Natural killer cell treated with Interleukin-12 subunit alpha and Interleukin-12 subunit beta and Interleukin-15 and Interleukin-18, amount 100 ng/mL, for 72 hours (primary cell): ENCODE measurements around the gene RELL2. TPM values are rescaled to one million over a fixed set of nuclear protein-coding genes. Genes with fewer than 3 reads are reported as not detected.

Experiments used
- ATAC-seq, 2 donors: fragments of 150-1000 bp; cut with Tn5 transposase in 1 of 2; sonication (Bioruptor Pico), chemical (Tn5 transposase) in 1 of 2; 2 replicates each; pipeline ENCODE4 v1.10.0; 2021
- DNase-seq: peaks from one replicate; pipeline ENCODE4 v3.0.0; 2022; ENCODE audit warnings: low spot score
- H3K27ac Mint-ChIP-seq, 2 donors: 1 replicate in 1 of 2; 2 replicates in 1 of 2; pipeline ENCODE4 v1.8.0; 2022; ENCODE audit warnings: mixed read lengths in 2 of 2, mild to moderate bottlenecking in 1 of 2, moderate library complexity in 1 of 2
- H3K27me3 Mint-ChIP-seq, 2 donors: 1 replicate in 1 of 2; 2 replicates in 1 of 2; pipeline ENCODE4 v1.8.0; 2022; ENCODE audit warnings: mixed read lengths in 2 of 2
- H3K36me3 Mint-ChIP-seq: one replicate; pipeline ENCODE4 v1.8.0; 2022; ENCODE audit warnings: mixed read lengths
- H3K4me1 Mint-ChIP-seq, 2 donors: 1 replicate in 1 of 2; 2 replicates in 1 of 2; pipeline ENCODE4 v1.8.0; 2022; ENCODE audit warnings: low read depth in 2 of 2, mixed read lengths in 2 of 2, mild to moderate bottlenecking in 1 of 2
- H3K4me3 Mint-ChIP-seq: one replicate; pipeline ENCODE4 v1.8.0; 2022; ENCODE audit warnings: mixed read lengths
- H3K9me3 Mint-ChIP-seq: 2 replicates; pipeline ENCODE4 v1.8.0; 2022; ENCODE audit warnings: mixed read lengths
- total RNA-seq, 2 donors: library from RNA; stranded (reverse); gene quantifications; one replicate each; pipeline ENCODE4 v1.2.3, GENCODE V29; 2022

RELL2 gene
- total RNA-seq, 2 donors from 2014 or later = 8.1 to 39.3 TPM

GRCh38 chr5:141683596-141684141 is 46.9 kb downstream of the RELL2 start:
- Mint-ChIP-seq H3K27ac (peak overlapping the region; percentile 62 to 95), H3K27me3 (no peaks in the 10 kb centered on the region), H3K4me1 (peaks cover 27 to 36% of the 10 kb centered on the region in 2 donors), H3K4me3 (peak overlapping the region; percentile 91), H3K36me3 (no peaks in the 10 kb centered on the region), H3K9me3 (no peaks in the 10 kb centered on the region)
- DNase-seq (peak; percentile 20), ATAC-seq (no peak)

GRCh38 chr5:141685591-141685990 is 48.8 kb downstream of the RELL2 start:
- DNase-seq = no peak
- no peaks in the 10 kb centered on the region for H3K36me3 Mint-ChIP-seq
- no peak for ATAC-seq
- peaks cover 27 to 34% of the 10 kb centered on the region in 2 donors for H3K4me1 Mint-ChIP-seq
- H3K27ac Mint-ChIP-seq = no peak overlapping the region
- no peak overlapping the region for H3K4me3 Mint-ChIP-seq
- H3K27me3 Mint-ChIP-seq = no peaks in the 10 kb centered on the region
- no peaks in the 10 kb centered on the region for H3K9me3 Mint-ChIP-seq

GRCh38 chr5:141686648-141687416 is 50.0 kb downstream of the RELL2 start:
- ATAC-seq (no peak), DNase-seq (peak; percentile 44)
- H3K4me3 Mint-ChIP-seq = no peak overlapping the region
- H3K36me3 Mint-ChIP-seq = no peaks in the 10 kb centered on the region
- H3K27ac Mint-ChIP-seq = peak overlapping the region in 1 of 2 donors; percentile 6
- peaks cover 18 to 27% of the 10 kb centered on the region in 2 donors for H3K4me1 Mint-ChIP-seq
- H3K27me3 Mint-ChIP-seq = no peaks in the 10 kb centered on the region
- H3K9me3 Mint-ChIP-seq = no peaks in the 10 kb centered on the region

Other genes with a start within 250 kb of the RELL2 start
- under 1 TPM; 0.29 to 0.39 TPM for gene PCDHGB4, start 249.3 kb upstream of the RELL2 start, total RNA-seq
- under 1 TPM; 0.19 to 0.20 TPM for gene PCDHGA8, start 244.4 kb upstream of the RELL2 start, total RNA-seq
- gene PCDHGB5, start 239.1 kb upstream of the RELL2 start, total RNA-seq = 1 to 10 TPM; 1.7 to 2.8 TPM
- under 1 TPM; 0.71 to 0.92 TPM for gene PCDHGA9, start 234.2 kb upstream of the RELL2 start, total RNA-seq
- 1 to 10 TPM in 1 of 2 donors, under 1 TPM in 1; 0.89 to 1.1 TPM for gene PCDHGB6, start 229.0 kb upstream of the RELL2 start, total RNA-seq
- 1 to 10 TPM in 1 of 2 donors, under 1 TPM in 1; 0.67 to 1.2 TPM for gene PCDHGA10, start 224.0 kb upstream of the RELL2 start, total RNA-seq
- under 1 TPM; 0.33 to 0.95 TPM for gene PCDHGB7, start 219.3 kb upstream of the RELL2 start, total RNA-seq
- under 1 TPM; 0.33 to 0.55 TPM for gene PCDHGA11, start 215.9 kb upstream of the RELL2 start, total RNA-seq
- gene PCDHGA12, start 206.5 kb upstream of the RELL2 start, total RNA-seq = 1 to 10 TPM in 1 of 2 donors, under 1 TPM in 1; 0.69 to 1.4 TPM
- 1 to 10 TPM in 1 of 2 donors, under 1 TPM in 1; 0.33 to 1.8 TPM for gene PCDHGC3, start 161.0 kb upstream of the RELL2 start, total RNA-seq
- gene PCDHGC4, start 152.0 kb upstream of the RELL2 start, total RNA-seq = under 1 TPM in 1 of 2 donors, not detected in 1; 0.26 TPM
- gene PCDHGC5, start 147.9 kb upstream of the RELL2 start, total RNA-seq = under 1 TPM in 1 of 2 donors, not detected in 1; 0.17 TPM
- 100 to 1,000 TPM; 280 to 289 TPM for gene DIAPH1, start 18.0 kb upstream of the RELL2 start, total RNA-seq
- gene HDAC3, start 148 bp upstream of the RELL2 start, total RNA-seq = 100 to 1,000 TPM in 1 of 2 donors, 10 to 100 TPM in 1; 80.0 to 128 TPM
- 10 to 100 TPM; 35.6 to 56.4 TPM for gene FCHSD1, start 14.4 kb downstream of the RELL2 start, total RNA-seq
- 10 to 100 TPM; 17.5 to 22.6 TPM for gene ARAP3, start 45.2 kb downstream of the RELL2 start, total RNA-seq
- gene PCDH1, start 241.4 kb downstream of the RELL2 start, total RNA-seq = 1 to 10 TPM; 1.8 to 5.9 TPM